ENCODE measurements around the gene CRABP1. TPM values are rescaled to one million over a fixed set of nuclear protein-coding genes. Genes with fewer than 3 reads are reported as not detected.

The CRABP1 gene
- total and polyA plus RNA-seq, 4 donors, result not detected

GRCh38 chr15:78343276-78344060 is 3.3 kb downstream of the CRABP1 start:
- Histone ChIP-seq H3K27me3 (ENCODE audit: control insufficient read depth in 4 of 4, insufficient read depth in 4 of 4, low read length in 3 of 4) (peaks cover 3 to 13% (median 11%) of the 10 kb centered on the region in 4 donors), H3K27ac (ENCODE audit: low read depth in 1 of 2, low read length in 2 of 2) (no peak overlapping the region)
- DNase-seq (ENCODE audit: low spot score), result no peak

GRCh38 chr15:78345396-78346125 is 5.4 kb downstream of the CRABP1 start:
- Histone ChIP-seq H3K4me3 (ENCODE audit: low read depth in 1 of 3, low read length in 3 of 3) (no peak overlapping the region), H3K27me3 (ENCODE audit: control insufficient read depth in 4 of 4, insufficient read depth in 4 of 4, low read length in 3 of 4) (peaks cover 0 to 8% (median 4%) of the 10 kb centered on the region in 4 donors), H3K4me1 (ENCODE audit: control insufficient read depth in 4 of 4, insufficient read depth in 4 of 4, low read length in 3 of 4) (peaks cover 0 to 6% (median 3%) of the 10 kb centered on the region in 4 donors), H3K9me3 (ENCODE audit: control insufficient read depth in 4 of 4, low read length in 3 of 4) (no peaks in the 10 kb centered on the region), H3K27ac (ENCODE audit: low read depth in 1 of 2, low read length in 2 of 2) (no peak overlapping the region), H3K9ac (ENCODE audit: low read depth in 1 of 2, low read length in 2 of 2) (no peak overlapping the region), H3K36me3 (ENCODE audit: control insufficient read depth in 4 of 4, insufficient read depth in 3 of 4, low read depth in 1 of 4, low read length in 3 of 4) (no peaks in the 10 kb centered on the region)
- no peak for DNase-seq (ENCODE audit: low spot score)
- 92% methylated on average over 9 of the region's 9 CpGs for WGBS
- TF ChIP-seq FOXA1 (IDR thresholded peaks at IDR 0.05) (no peak), YY1 (IDR thresholded peaks at IDR 0.05) (no peak), SP1 (IDR thresholded peaks at IDR 0.05) (no peak), MAX (IDR thresholded peaks at IDR 0.05) (no peak), FOXA2 (IDR thresholded peaks at IDR 0.05) (no peak), HNF4A (conservative IDR thresholded peaks at IDR 0.05) (no peak), CTCF (IDR thresholded peaks at IDR 0.05; ENCODE audit: low read depth, low read length, missing input control) (no peak), ATF3 (IDR thresholded peaks at IDR 0.05) (no peak)

More at GRCh38 chr15:78343276-78344060, 3.3 kb downstream of the CRABP1 start:
- WGBS, result 83% methylated on average over 12 of the region's 12 CpGs
- Histone ChIP-seq H3K9me3 (ENCODE audit: control insufficient read depth in 4 of 4, low read length in 3 of 4) (no peaks in the 10 kb centered on the region), H3K4me1 (ENCODE audit: control insufficient read depth in 4 of 4, insufficient read depth in 4 of 4, low read length in 3 of 4) (peaks cover 0 to 6% (median 4%) of the 10 kb centered on the region in 4 donors), H3K4me3 (ENCODE audit: low read depth in 1 of 3, low read length in 3 of 3) (no peak overlapping the region), H3K36me3 (ENCODE audit: control insufficient read depth in 4 of 4, insufficient read depth in 3 of 4, low read depth in 1 of 4, low read length in 3 of 4) (no peaks in the 10 kb centered on the region), H3K9ac (ENCODE audit: low read depth in 1 of 2, low read length in 2 of 2) (no peak overlapping the region)
- TF ChIP-seq TAF1 (conservative IDR thresholded peaks at IDR 0.05) (no peak), EGR1 (IDR thresholded peaks at IDR 0.05; ENCODE audit: low read depth in 2 of 2) (no peak), ZBTB33 (IDR thresholded peaks at IDR 0.05) (no peak), CTCF (IDR thresholded peaks at IDR 0.05; ENCODE audit: low read depth, low read length, missing input control) (no peak), MAX (IDR thresholded peaks at IDR 0.05) (no peak), FOXA2 (IDR thresholded peaks at IDR 0.05) (no peak), SP1 (IDR thresholded peaks at IDR 0.05) (no peak), ATF3 (IDR thresholded peaks at IDR 0.05) (no peak), RXRA (IDR thresholded peaks at IDR 0.05) (no peak), RAD21 (IDR thresholded peaks at IDR 0.05) (no peak), GABPA (IDR thresholded peaks at IDR 0.05 in 1 of 2, conservative IDR thresholded peaks at IDR 0.05 in 1 of 2) (no peak)
